ENCODE data around the gene STIM2. TPM values are rescaled to one million over a fixed set of nuclear protein-coding genes. Genes with fewer than 3 reads are reported as not detected.

STIM2 gene
- total and polyA plus RNA-seq, 10 donors = 26.8 to 66.6 (median 49.1) TPM

GRCh38 chr4:27068151-27068867, 207.7 kb downstream of the STIM2 start:
- WGBS, 5 donors = 70 to 80% (median 75%) methylated on average over 11 to 14 of the region's 14 CpGs
- Histone ChIP-seq H3K27ac (no peak overlapping the region), H3K36me3 (no peaks in the 10 kb centered on the region), H3K27me3 (replicated peaks in 1 of 7) (peaks cover 0 to 8% (median 0%) of the 10 kb centered on the region in 7 donors), H3K4me3 (no peak overlapping the region), H3K4me1 (peaks cover 0 to 9% (median 0%) of the 10 kb centered on the region in 6 donors), H3K9me3 (no peaks in the 10 kb centered on the region)
- DNase-seq = no peak
- TF ChIP-seq POLR2A (IDR thresholded peaks at IDR 0.05) = no peak
- intact Hi-C loops (cut with DNase I; ENCODE audit: low total_unique reads) = no loop called here

Measured in spleen (tissue), 11 donors.